CD14-positive monocyte (primary cell): ENCODE data around the gene C15orf62. TPM values are rescaled to one million over a fixed set of nuclear protein-coding genes. Genes with fewer than 3 reads are reported as not detected.

ENCODE experiments used
- DNase-seq, 3 donors: peaks; one replicate each; pipeline ENCODE4 v3.0.0-alpha.2; 2011 to 2022
- H2AFZ ChIP-seq: 2 replicates; pipeline ENCODE4 v1.6.0; 2012; ENCODE audit warnings: mild to moderate bottlenecking, low read depth, low read length, inconsistent platforms; ENCODE audit not compliant: insufficient read depth, poor library complexity, severe bottlenecking
- H3K27ac ChIP-seq, 2 donors: 1 replicate in 1 of 2; 2 replicates in 1 of 2; pipeline ENCODE4 v1.5.1; 2012 to 2013; ENCODE audit warnings: low read length in 2 of 2, control low read depth in 1 of 2, inconsistent platforms in 1 of 2, low read depth in 1 of 2, mild to moderate bottlenecking in 1 of 2
- H3K27me3 ChIP-seq, 2 donors: one replicate each; pipeline versions ENCODE4 v1.6.0 to v1.6.1; 2011 to 2013; ENCODE audit warnings: low read length in 2 of 2; ENCODE audit not compliant: control insufficient read depth in 2 of 2, insufficient read depth in 2 of 2
- H3K36me3 ChIP-seq, 2 donors: replicated peaks in 1 of 2; 1 replicate in 1 of 2; 2 replicates in 1 of 2; pipeline versions ENCODE4 v1.5.1 to v1.6.1; 2012 to 2013; ENCODE audit warnings: low read length in 2 of 2, control low read depth in 1 of 2, inconsistent platforms in 1 of 2, mild to moderate bottlenecking in 1 of 2; ENCODE audit not compliant: insufficient read depth in 2 of 2, control insufficient read depth in 1 of 2
- H3K4me1 ChIP-seq, 2 donors: 1 replicate in 1 of 2; 2 replicates in 1 of 2; pipeline versions ENCODE4 v1.5.1 to v1.6.1; 2012 to 2013; ENCODE audit warnings: low read length in 2 of 2, control low read depth in 1 of 2, inconsistent platforms in 1 of 2, mild to moderate bottlenecking in 1 of 2, moderate library complexity in 1 of 2; ENCODE audit not compliant: insufficient read depth in 2 of 2, control insufficient read depth in 1 of 2
- H3K4me2 ChIP-seq: replicated peaks from 2 replicates; pipeline ENCODE3; 2012; ENCODE audit warnings: low read length, moderate library complexity, mild to moderate bottlenecking; ENCODE audit not compliant: poor library complexity, severe bottlenecking; ENCODE audit errors: extremely low read depth
- H3K4me3 ChIP-seq, 3 experiments: fragments of 200-600 bp in 1 of 3; sonication (generic) in 1 of 3; replicated peaks in 1 of 3; 1 replicate in 2 of 3; 2 replicates in 1 of 3; pipeline ENCODE4 v1.5.1; 2011 to 2013; ENCODE audit warnings: low read length in 3 of 3, mild to moderate bottlenecking in 3 of 3, control low read depth in 2 of 3, low read depth in 2 of 3, inconsistent platforms in 1 of 3, moderate library complexity in 1 of 3
- H3K79me2 ChIP-seq: 2 replicates; pipeline ENCODE4 v1.6.0; 2012; ENCODE audit warnings: mild to moderate bottlenecking, control low read depth, inconsistent platforms, low read length, moderate library complexity; ENCODE audit not compliant: insufficient read depth
- H3K9ac ChIP-seq: 2 replicates; pipeline ENCODE4 v1.6.0; 2017; ENCODE audit warnings: low read length, mild to moderate bottlenecking; ENCODE audit not compliant: insufficient read depth, poor library complexity, severe bottlenecking
- H3K9me3 ChIP-seq, 2 donors: replicated peaks in 1 of 2; 1 replicate in 1 of 2; 2 replicates in 1 of 2; pipeline versions ENCODE4 v1.5.1 to v1.6.1; 2012 to 2013; ENCODE audit warnings: low read length in 2 of 2, control low read depth in 1 of 2; ENCODE audit not compliant: control insufficient read depth in 1 of 2, insufficient read depth in 1 of 2
- H4K20me1 ChIP-seq: 2 replicates; pipeline ENCODE4 v1.6.0; 2012; ENCODE audit warnings: mild to moderate bottlenecking, low read length, control low read depth, moderate library complexity; ENCODE audit not compliant: insufficient read depth
- H3K27ac Mint-ChIP-seq, 7 donors: one replicate each; pipeline ENCODE4 v1.8.0; 2020; ENCODE audit warnings: mild to moderate bottlenecking in 7 of 7, mixed read lengths in 7 of 7, moderate library complexity in 6 of 7, inconsistent platforms in 2 of 7
- H3K27me3 Mint-ChIP-seq, 3 donors: one replicate each; pipeline ENCODE4 v1.8.0; 2021 to 2022; ENCODE audit warnings: low read depth in 3 of 3, mild to moderate bottlenecking in 3 of 3, mixed read lengths in 3 of 3, moderate library complexity in 3 of 3, inconsistent platforms in 1 of 3
- H3K36me3 Mint-ChIP-seq, 2 donors: one replicate each; pipeline ENCODE4 v1.8.0; 2020; ENCODE audit warnings: mixed read lengths in 2 of 2, inconsistent platforms in 1 of 2, mild to moderate bottlenecking in 1 of 2
- H3K4me1 Mint-ChIP-seq: one replicate; pipeline ENCODE4 v1.8.0; 2020; ENCODE audit warnings: mild to moderate bottlenecking, mixed read lengths
- H3K4me3 Mint-ChIP-seq, 2 donors: one replicate each; pipeline ENCODE4 v1.8.0; 2020; ENCODE audit warnings: mild to moderate bottlenecking in 2 of 2, mixed read lengths in 2 of 2, moderate library complexity in 1 of 2
- H3K9me3 Mint-ChIP-seq, 7 donors: one replicate each; pipeline ENCODE4 v1.8.0; 2020 to 2022; ENCODE audit warnings: mixed read lengths in 7 of 7, mild to moderate bottlenecking in 6 of 7, moderate library complexity in 6 of 7, inconsistent platforms in 2 of 7
- WGBS: methylation state at CpG from one replicate; pipeline ENCODE4 v1.1.5; 2013; ENCODE audit warnings: missing lambda C conversion rate; ENCODE audit not compliant: insufficient coverage; 5-methylcytosine and 5-hydroxymethylcytosine counted together
- intact Hi-C, 2 donors: fragments of 100-400 bp; cut with micrococcal nuclease; formaldehyde crosslinking; loops; one replicate each; pipeline versions ENCODE4 v1.15.0 to v1.15.1; 2023
- polyA plus RNA-seq, 3 donors: library from polyadenylated mRNA; depleted of rRNA in 1 of 3; unstranded in 2 of 3; stranded (reverse) in 1 of 3; fragments of 300-500 nt in 2 of 3; fragments of >200 nt in 1 of 3; fragmentation: Illumina TruSeq in 2 of 3; gene quantifications; 1 replicate in 2 of 3; 2 replicates in 1 of 3; pipeline ENCODE4 v1.2.3, GENCODE V29; 2012 to 2021
- TF ChIP-seq, protein P1 (sequence below): fragments of 200-600 bp; IDR thresholded peaks from one replicate; pipeline ENCODE4 v1.8.0; 2022; ENCODE audit warnings: antibody characterized with exemption, mild to moderate bottlenecking

C15orf62 gene
- polyA plus RNA-seq, 3 donors, result 0.23 to 0.25 TPM; not detected in 1

DNA sequence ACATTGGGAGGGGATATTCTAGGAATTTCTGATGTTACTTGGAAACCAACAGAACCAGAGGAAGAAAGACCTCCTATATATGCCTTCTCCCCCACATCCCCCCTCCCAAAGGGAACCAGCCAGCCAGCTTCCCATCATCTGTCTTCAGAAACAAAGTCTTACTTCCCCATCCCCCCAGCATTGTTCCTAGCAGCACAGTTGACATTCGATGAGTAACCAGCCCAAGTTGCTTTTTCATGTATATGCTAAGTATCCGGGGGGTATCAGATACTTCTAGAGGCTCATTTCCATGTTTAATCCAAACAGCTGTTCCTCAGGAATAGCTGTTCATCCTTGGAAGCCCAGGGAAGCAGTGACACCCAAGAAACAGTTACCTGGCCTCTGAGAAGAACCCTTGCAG, 30.7 kb upstream of the C15orf62 start:
- H3K27ac ChIP-seq, result no peak overlapping the region
- H3K9me3 ChIP-seq, result no peaks in the 10 kb centered on the region
- H3K36me3 ChIP-seq, result peaks cover 61 to 100% of the 10 kb centered on the region in 2 donors
- no peaks in the 10 kb centered on the region for H4K20me1 ChIP-seq
- intact Hi-C loops, result no loop called here
- H2AFZ ChIP-seq, result no peak overlapping the region
- no peak overlapping the region for H3K4me3 Mint-ChIP-seq
- peaks cover 68 to 86% of the 10 kb centered on the region in 2 donors for H3K36me3 Mint-ChIP-seq
- H3K27me3 Mint-ChIP-seq, result no peaks in the 10 kb centered on the region
- no peak overlapping the region for H3K9ac ChIP-seq
- no peak overlapping the region for H3K4me3 ChIP-seq
- no peak overlapping the region for H3K4me2 ChIP-seq
- no peak for DNase-seq
- H3K4me1 Mint-ChIP-seq, result peaks cover 2% of the 10 kb centered on the region
- TF ChIP-seq, protein P1, sequence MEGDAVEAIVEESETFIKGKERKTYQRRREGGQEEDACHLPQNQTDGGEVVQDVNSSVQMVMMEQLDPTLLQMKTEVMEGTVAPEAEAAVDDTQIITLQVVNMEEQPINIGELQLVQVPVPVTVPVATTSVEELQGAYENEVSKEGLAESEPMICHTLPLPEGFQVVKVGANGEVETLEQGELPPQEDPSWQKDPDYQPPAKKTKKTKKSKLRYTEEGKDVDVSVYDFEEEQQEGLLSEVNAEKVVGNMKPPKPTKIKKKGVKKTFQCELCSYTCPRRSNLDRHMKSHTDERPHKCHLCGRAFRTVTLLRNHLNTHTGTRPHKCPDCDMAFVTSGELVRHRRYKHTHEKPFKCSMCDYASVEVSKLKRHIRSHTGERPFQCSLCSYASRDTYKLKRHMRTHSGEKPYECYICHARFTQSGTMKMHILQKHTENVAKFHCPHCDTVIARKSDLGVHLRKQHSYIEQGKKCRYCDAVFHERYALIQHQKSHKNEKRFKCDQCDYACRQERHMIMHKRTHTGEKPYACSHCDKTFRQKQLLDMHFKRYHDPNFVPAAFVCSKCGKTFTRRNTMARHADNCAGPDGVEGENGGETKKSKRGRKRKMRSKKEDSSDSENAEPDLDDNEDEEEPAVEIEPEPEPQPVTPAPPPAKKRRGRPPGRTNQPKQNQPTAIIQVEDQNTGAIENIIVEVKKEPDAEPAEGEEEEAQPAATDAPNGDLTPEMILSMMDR, result no peak
- 92% methylated on average over 2 of the region's 2 CpGs for WGBS
- H3K79me2 ChIP-seq, result no peaks in the 10 kb centered on the region
- H3K4me1 ChIP-seq, result no peaks in the 10 kb centered on the region
- H3K27ac Mint-ChIP-seq, result peak overlapping the region in 1 of 7 donors; percentile 16
- H3K27me3 ChIP-seq, result no peaks in the 10 kb centered on the region
- H3K9me3 Mint-ChIP-seq, result no peaks in the 10 kb centered on the region

DNA sequence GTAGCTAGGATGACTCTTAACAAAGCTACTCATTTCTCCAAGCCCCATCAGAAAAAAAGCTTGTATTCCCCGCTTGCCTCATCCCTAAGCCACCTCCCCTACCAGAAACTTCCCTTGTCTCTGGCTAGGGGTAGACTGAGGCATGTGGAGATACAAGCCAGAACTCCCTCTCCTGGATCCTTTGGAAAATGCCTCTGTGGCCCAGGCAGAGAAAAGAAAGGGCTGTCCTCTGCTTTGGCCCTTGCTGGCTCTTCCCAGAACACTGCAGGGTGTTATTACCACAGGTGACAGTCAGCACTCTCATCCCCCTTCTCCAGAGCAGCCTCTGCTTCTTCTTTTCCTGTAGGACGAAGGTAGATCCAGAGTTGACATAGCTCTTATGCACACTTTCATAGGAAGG, 29.9 kb upstream of the C15orf62 start:
- no peaks in the 10 kb centered on the region for H3K9me3 ChIP-seq
- H3K4me3 ChIP-seq, result no peak overlapping the region
- intact Hi-C loops, result no loop called here
- H2AFZ ChIP-seq, result no peak overlapping the region
- Mint-ChIP-seq H3K36me3 (peaks cover 73 to 86% of the 10 kb centered on the region in 2 donors), H3K9me3 (no peaks in the 10 kb centered on the region), H3K27ac (no peak overlapping the region), H3K4me3 (no peak overlapping the region), H3K4me1 (peaks cover 4% of the 10 kb centered on the region), H3K27me3 (no peaks in the 10 kb centered on the region)
- H3K4me1 ChIP-seq, result no peaks in the 10 kb centered on the region
- H3K27me3 ChIP-seq, result no peaks in the 10 kb centered on the region
- peaks cover 61 to 100% of the 10 kb centered on the region in 2 donors for H3K36me3 ChIP-seq
- no peak overlapping the region for H3K27ac ChIP-seq
- no peaks in the 10 kb centered on the region for H3K79me2 ChIP-seq
- no peaks in the 10 kb centered on the region for H4K20me1 ChIP-seq
- WGBS, result no CpG with 5 or more reads among the region's 2 CpGs
- H3K9ac ChIP-seq, result no peak overlapping the region
- TF ChIP-seq, protein P1, result no peak
- no peak overlapping the region for H3K4me2 ChIP-seq
- DNase-seq, result no peak
